DND-41 (cell line): ENCODE data around the gene RBMS2.

Source experiments
- EZH2 ChIP-seq: IDR thresholded peaks from 3 replicates; pipeline ENCODE4 v1.6.1; 2012; ENCODE audit warnings: borderline replicate concordance, low read depth, mild to moderate bottlenecking, moderate library complexity, low read length, inconsistent platforms; ENCODE audit not compliant: severe bottlenecking
- TF ChIP-seq, protein P1 (sequence below): IDR thresholded peaks from 2 replicates; pipeline ENCODE4 v1.5.1; 2012; ENCODE audit warnings: borderline replicate concordance, low read length, moderate library complexity, mild to moderate bottlenecking; ENCODE audit not compliant: poor library complexity, severe bottlenecking; ENCODE audit errors: extremely low read depth

DNA sequence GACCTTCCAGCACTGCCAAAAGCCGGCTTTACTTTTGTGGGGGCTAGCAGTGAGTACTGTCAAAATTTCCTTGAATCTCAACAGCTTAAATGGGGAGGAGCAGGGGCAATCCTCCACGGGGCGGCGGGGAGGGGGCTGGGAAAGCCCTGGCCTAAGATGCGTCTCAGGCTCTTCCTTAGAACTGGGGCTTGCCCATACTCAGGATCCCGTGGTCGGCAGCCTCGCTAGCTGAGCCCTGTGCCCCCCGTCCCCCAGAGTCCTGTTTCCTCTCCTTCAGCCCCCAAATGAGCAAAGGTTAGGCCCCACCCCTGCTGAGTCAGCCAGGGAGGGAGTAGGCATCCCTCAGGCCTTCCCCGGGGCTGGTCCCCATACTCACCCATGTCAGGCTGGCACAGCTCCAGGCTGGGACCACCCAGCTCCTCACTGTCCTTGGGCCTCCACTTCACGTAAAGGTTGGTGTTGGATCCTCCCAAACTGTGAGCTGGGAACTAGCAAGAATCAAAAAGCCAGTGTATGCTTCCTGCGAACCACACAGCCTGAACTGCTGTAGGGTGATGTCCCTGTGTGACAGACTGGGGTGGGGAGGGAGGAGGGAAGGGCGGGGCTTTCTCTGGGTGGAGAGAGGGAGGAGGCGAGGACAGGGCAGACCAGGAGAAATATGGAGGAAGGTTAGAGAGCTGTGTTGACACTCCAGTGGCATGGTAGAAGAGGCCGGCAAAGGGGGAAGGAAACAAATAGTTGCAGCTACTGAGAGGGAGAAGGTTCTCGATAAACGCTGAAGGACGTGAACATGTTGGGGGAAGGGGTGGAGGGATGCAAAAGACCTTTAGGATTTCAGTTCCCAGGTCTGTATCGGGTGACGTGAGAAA lies 114.4 kb downstream of the RBMS2 start:
- TF ChIP-seq, protein P1, sequence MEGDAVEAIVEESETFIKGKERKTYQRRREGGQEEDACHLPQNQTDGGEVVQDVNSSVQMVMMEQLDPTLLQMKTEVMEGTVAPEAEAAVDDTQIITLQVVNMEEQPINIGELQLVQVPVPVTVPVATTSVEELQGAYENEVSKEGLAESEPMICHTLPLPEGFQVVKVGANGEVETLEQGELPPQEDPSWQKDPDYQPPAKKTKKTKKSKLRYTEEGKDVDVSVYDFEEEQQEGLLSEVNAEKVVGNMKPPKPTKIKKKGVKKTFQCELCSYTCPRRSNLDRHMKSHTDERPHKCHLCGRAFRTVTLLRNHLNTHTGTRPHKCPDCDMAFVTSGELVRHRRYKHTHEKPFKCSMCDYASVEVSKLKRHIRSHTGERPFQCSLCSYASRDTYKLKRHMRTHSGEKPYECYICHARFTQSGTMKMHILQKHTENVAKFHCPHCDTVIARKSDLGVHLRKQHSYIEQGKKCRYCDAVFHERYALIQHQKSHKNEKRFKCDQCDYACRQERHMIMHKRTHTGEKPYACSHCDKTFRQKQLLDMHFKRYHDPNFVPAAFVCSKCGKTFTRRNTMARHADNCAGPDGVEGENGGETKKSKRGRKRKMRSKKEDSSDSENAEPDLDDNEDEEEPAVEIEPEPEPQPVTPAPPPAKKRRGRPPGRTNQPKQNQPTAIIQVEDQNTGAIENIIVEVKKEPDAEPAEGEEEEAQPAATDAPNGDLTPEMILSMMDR, result no peak
- no peak for TF ChIP-seq EZH2
